AML-193 (cell line): Measurements from ENCODE around the gene CDH23.

Experiments
- DNase-seq, 2 experiments: peaks; one replicate each; lab custom pipeline; 2025; lab: John Stamatoyannopoulos, UW

The CDH23 gene

DNA sequence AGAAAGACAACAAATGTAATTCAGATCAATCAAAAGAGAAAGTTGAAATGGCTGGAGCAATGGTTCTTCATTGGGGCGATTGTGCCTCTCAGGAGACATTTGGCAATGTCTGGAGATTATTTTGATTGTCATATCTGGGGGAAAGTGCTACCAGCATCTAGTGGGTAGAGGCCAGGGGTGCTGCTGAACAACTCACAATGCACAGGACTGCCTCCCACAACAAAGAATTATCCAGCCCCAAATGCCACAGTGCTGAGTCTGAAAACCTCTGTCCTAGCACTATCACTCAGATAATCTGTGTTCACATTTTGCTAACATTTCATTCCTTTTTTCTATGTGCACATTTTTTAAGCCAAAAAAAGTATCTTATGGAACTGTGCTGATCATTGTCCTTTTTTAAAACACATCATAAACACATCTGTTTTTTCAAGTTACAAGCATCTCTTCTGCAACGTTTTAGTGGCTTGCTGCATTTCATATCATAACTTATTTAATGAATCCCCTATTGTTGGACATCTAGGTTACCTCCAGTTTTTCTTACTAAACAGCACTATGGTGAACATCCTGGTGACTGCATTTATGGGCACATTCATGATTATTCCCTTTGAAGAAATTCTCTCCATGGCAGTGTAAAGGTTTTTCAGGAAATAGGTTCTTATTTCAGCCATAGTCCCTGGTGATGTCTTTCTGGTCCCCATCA is 208.7 kb downstream of the CDH23 start:
- no peak for DNase-seq

DNA sequence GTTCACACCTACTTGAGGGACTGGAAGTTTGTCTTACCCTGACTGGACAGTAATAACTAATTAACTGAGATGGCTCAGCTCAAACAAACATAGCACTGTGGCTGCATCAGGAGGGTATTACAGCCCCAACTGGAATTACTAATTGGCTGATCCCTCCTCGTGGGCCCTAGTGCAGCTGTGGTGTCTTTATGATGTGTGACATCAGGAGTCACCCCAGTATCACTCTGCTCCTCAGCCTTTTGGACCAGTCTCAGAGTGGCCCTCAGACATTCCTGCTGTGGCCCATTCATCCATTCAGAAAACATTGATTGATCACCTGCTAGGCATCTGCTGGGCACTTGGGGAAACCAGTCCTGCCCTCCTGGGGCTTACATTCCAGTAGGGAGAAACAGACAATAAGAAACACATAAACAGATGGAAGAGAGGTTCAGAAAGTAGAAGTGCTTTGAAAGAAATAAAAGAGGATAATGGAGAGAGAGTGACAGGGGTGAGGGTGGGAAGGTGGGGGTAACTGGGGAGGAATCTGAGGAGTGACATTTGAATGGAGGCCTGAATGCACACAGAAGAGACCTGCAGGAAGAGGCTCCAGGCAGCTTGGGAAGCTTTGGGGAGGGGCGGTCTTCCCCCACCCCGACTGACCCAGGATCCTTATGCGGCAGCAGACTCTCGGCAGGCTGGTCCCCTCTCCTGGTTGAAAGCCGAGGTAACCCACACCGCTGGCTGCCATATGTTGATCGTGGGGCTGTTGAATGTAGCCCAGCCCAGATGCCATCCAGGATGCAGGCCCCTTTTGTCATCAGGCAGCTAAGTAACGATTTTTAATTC is 209.7 kb downstream of the CDH23 start:
- DNase-seq: no peak

DNA sequence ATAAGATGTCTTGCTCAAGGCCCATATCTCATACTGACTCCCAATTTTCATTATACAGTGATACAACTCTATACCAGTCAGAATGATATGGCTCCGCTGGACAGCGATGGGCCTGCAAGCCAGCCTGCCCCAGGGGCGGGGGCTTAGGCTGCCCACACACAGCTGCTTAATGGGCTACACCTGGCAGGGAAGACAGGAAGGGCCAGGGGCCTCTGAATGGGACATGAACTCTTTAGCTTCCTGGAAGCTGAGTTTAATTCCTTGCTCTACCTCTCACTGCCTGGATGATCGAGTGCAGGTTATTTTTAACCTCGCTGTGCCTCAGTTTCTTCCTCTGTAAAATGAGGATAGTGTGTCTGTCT is 210.3 kb downstream of the CDH23 start:
- DNase-seq: no peak

DNA sequence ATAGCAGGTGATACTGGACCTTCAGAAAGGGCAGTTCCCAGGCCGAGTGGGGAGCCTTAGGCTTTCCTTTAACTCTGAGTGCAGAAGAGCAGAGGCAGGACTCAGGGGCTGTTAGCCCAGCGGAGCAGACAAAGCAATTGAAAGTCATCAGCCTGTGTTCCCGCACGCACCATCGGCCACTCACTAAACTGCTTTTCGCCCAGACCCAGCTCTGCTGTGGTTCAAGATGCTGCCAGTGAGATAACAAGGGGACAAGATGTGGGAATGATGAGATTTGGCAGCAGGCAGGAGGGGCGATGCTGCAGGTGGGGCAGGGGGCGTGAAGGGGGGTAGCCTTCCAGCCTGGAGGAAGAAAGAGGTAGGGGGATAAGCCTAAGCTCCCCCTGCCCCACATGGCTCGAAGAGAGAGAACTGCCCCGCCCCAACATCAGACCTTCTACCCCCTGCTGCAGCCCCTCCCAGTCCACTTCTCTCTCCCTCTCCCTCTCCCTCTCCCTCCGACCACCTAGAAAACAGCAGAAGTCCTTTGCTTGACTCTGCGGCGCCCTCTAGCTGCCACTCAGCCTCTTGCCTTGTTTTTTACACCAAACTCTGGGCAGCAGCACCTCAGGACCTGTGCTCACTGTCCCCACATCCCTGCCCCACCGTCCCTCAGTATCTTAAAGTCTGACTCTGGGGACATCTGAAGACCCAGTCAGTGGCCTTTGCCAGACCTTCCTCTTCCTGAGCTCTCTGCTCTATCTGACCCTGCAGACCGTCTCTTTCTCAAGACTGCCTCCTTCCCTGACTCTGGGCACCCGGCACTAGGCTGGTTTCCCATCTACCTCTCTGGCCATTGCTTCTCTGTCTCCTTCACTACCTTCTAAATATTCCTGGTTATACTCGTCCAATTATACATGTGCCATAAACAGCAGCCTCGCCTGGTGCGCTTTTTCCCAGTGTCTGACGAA is 212.4 kb downstream of the CDH23 start:
- DNase-seq: peak; percentile 26 to 53

DNA sequence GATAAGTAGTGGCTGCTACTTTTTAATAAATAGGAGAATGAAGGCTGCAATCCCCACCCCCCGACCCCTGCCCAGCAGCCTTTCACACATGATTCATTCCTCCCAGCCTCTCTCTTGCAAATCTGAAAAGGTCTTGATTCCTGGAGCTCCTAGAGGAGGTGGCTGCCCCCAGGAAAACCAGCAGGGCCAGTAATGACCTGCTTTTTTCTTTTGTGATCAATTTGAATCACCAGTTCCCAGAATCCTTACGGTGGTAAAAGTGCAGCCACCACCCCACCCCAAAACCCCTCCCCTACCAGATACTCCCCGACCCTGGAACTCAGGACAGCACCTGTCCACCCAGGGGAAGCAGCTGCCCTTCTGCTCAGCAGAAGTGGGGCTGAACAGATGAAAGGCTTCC is 213.9 kb downstream of the CDH23 start:
- DNase-seq: no peak

DNA sequence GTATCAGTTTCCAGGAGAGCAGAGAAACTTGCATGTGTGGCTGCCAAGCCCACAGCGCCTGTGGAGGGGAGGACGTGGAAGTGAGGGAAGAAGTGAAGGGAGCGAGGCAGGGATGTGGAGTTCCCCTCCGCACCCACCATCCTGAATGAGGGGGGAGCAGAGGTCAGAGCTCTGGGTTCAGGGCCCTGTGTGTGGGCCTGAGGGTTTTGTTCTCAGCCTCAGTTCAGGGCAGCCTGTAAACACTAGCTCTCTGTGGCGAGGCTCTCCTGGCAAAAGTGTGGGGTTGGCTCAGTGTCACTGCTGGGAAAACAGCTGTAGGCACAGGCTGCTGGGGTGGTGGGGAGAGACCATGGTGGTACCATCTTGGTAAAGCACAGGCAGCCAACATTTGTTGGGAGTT is 214.4 kb downstream of the CDH23 start:
- no peak for DNase-seq

DNA sequence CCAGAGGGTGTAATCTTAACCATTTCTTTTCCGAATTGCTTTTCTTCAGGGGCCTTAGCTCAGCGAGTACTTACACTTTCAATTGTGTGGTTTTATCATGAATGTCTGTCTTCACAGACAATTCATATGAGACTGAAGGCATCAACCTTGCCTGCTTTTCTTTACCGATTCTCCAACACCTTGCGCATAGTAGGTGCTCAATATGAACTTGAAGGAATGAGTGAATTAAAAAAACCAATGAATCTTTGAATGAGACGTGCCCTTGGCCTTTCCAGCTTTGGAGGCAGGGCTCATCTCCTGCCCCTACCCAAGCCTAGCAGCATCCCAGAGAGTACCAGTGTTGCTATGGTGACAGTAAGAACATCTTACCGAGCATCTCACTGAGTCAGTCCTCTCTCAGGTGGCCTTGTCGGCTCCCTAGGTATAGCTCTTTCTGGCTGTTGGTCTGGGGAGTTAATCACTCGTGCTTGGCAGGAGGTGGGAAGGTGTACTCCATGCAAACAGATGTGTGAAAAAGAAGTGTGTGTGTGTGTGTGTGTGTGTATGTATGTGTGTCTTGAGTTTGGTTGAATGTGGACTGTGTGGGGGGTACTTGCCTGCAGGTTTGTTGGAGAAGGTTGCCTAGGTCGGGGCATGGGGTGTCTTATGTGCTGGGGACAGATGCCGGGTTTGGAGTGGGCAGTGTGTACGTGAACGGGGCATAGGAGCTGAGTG is 215.1 kb downstream of the CDH23 start:
- no peak for DNase-seq

DNA sequence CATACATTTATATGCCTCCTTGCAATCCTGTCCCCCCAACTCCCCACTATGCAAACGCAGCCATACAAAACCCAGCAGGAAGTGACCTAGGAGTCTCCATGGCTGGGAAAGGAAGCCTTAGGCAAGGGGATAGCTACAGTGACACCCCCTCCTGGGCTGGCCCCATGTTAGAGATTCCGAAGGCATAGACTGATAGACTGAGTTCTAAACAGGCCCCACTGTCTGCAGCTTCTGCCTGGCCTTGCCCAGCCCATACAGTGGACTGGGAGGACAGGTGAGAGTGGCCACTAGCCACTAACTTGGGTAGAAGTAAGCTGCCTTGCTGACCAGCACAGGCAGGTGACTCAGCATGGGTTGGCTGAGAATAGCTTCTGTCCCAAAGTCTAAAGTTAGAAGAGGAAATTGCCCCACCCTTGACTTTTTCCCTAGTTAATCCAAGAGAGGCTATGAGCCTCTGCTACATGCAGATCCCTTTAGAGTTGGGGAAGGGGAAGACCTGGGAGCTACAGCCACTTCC is 216.6 kb downstream of the CDH23 start:
- no peak for DNase-seq

DNA sequence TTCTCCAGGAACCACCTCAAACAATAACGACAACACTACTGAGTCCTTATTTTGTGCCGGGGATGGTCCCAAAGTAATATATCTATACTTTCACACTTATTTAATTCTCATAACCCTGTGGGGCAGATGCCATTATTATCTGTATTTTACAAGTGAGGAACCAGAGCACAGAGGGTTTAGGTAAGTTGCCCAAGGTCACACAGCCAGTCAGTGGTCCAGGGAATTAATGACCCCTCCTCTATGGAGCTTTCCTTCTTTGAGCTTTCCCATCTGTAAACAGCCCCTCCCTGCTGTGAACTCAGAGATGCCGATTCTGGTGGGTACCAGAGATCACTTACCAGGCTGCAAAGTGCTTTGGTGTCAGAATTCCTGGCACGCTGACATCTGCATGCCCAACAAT is 217.2 kb downstream of the CDH23 start:
- no peak for DNase-seq

DNA sequence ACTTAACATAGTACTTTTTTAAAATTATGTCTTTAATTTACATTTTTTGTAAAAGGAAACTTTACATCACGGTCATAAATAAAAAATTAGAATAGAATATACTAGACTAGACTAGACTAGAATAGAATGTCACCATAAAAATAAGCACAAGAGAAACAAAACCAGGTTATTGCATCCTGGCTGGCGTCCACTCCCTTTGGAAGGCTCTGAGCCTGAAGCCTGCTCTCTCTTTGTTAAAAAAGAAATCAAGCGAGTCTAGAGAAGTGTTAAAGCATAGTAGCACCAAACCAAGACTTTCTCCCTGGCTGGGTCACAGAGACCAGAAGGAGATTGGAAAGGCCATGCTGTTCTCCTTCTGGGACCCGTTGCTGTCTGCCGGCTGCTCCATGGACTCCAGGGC is 218.2 kb downstream of the CDH23 start:
- DNase-seq: no peak

DNA sequence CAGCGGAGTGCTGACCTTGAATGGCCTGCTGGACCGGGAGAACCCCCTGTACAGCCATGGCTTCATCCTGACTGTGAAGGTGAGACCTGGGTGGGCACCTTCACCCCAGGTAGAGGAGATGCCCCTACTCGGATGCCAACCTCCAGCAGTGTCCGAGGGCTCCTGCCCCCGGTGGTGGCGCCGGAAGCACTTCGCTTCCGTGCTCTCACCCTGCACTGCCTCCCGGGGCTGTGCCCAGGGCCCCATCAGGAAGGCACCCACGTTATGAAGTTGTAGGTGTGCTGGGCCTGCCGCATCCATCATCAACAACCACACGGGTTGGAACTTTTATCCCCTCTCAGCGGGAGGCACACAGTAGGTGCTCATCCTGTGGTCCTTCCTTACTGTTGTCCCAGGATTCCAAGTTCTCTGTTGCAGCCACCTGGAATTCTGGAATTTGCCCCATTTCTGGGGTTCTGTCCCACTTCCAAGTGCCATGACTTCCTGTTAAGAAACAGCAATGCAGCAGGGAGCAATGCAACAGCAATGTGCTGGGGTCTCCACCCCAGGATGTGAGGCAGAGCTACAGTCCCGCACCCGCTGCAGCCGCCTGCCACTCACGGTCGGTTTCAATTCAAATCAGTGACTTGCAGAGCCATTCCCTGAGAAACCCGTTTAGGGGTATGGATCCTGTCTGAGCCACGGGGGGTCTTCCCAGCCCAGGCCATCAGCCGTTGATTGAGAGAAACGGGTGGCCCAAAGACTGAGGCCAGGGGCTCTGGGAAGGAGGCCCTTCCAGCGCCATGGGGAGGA is 219.0 kb downstream of the CDH23 start:
- DNase-seq: no peak

DNA sequence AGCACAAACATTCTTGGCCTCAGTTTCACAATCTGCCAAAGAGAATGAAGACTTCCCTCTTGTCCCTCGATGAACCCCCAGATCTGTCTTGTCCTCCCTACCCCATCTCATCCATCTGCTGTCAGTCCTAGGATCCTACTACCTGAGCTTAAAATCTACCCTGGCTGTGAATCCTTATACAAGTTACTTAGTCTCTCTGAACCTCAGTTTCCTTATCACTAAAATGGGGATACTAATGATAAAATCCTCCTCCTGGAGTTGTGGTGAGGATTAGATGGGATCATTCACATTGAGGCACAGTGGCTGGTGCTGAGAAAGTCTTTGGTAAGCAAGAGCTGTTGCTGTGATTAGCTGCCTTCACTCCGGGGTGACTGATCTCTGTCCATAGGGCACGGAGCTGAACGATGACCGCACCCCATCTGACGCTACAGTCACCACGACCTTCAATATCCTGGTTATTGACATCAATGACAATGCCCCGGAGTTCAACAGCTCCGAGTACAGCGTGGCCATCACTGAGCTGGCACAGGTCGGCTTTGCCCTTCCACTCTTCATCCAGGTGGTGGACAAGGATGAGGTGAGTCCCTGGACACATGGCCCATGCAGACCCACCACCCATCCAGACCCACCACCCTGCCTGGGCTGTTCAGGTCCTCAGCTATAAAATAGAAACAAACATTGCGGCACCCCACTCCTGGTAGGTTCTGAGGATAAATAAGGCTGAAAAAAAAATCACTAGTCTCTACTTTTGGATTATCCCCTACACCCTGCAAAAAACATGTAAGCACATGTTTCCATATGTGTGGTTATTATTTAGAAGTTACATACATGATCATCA is 220.3 kb downstream of the CDH23 start:
- DNase-seq: no peak

DNA sequence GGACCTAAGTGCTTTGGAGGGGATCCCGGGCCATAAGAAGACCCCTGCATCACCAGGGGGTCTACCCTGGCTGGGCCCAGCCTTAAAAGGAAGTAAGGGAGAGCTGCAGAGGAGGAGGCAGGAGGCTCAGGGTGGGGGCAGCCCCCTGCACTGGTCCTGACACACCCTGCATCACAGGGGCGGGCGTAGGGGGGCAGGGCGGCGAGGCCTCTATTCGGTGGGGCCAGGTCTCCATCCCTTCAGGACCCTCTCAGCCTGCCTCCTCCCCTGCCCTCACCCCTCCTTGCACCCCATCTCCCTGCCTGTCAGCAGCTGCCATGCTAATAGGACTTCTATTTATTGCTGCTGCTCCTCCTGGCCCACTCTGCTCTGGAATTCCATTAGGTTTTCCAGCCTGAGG is 221.5 kb downstream of the CDH23 start:
- no peak for DNase-seq

DNA sequence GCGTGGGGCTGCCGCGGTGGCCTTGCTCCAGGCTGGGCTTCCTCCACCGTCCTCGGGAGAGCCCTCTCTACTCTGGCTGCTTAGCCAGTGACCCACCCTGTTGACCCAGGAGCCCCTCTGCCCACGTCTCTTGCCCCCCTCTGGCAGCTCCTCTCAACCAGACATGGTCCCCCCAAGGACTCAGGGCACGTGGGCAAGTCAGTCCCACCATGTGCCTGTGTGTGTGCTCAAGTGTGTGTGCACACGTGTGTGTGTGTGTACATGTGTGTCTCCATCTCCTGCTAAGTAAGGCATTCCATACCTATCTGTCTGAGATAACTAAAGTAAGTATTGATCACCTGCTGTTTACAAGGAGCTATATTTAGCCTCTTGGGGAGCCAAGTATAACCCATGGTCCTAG is 221.9 kb downstream of the CDH23 start:
- no peak for DNase-seq

DNA sequence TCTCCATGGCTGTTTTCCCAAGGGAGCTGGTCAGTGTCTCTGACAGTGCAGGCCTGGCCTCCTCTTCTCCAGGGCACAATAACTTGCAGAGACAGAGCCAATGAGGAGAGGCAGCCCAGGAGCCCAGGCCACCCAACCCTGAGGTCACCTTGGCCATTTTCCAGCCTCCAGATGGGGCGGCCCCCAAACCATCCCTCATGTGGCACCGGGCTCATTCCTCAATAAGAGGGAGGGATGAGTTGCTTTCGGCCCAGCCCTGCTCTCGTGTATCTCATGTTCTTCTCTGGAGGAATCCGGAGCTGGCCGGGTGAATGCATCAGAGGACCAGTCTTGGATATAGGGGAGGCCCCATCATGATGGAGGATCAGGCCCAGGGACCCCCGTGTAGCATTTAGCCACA is 223.9 kb downstream of the CDH23 start:
- no peak for DNase-seq

DNA sequence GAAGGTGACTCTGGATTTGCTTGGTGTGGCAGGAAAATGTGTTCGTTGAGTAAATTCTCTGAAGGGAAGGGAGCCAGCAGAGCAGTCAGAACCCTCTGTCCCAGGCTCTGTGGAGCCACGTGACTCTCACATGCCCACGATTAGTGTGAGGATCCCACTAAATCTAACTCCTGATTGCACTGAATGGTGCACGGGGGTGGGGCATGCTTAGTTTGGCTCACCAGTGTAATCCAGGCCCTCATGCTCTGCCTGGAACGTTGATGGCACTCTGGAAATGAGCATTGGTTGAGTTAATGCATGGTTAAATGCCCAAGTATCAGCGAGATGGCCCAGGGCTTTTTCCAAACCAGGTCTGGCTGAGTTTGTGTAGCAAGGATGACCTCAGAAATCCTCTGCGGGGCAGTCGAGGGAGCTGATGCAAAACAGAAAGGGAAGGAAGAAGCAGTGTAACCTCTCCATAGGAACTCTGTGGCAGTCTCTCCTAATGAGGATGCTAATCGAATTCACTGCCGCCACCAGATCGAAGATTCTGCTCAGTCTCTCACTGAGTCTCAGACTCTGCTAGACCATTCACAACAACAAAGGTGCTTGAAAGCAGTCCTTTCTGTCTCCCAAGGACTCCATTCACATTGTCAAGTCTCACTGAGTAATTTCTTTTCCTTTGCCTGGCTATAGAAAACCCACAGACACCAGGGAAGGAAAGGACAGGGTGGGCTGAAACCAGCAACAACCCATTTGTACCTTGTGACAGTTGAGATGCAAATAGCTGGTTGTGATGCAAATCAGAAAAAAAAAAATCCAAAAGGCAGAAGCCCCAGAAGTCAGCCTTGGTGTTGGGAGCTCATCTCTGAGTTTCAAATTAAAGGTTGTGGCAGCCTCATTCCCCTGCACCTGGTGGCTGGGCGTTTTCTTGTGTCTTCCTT is 224.8 kb downstream of the CDH23 start:
- no peak for DNase-seq

DNA sequence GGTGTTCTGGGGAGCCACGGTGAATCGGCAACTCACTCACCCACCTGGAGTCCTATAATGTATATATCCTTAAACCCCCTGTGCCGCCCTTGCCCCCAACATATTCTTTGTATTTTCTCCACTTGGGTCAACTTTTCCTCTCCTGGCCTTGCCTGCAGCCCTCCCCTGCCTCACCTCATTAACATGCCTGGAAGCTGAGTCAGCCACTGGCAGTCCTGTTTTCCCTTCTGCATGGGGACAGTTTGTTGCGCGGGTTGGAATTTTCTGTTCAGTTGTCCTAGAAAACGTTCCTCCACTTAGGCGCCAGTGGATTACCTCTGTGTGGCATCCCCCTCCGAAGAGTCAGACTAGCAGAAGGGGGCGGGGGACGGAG is 225.4 kb downstream of the CDH23 start:
- no peak for DNase-seq

DNA sequence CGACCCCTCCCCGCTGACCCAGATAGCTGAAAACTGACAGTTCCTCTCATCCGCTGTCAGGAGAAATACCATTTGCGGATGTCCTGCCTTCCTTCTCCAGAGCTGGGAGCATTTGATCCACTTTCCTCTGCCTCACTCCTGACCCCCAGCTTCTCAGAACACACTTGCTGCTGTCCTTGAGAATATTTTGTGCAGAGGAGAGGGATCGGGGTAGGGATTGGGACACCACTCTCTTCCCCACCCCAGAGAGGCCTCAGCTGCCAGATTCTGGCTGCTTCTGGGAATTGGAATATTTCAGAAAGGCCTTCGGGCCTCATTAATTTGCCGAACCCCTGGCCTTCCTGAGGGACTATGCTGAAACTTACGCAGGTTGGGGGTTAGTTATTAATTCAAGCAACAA is 225.9 kb downstream of the CDH23 start:
- DNase-seq: no peak
